Mucosa of descending colon (tissue), 3 donors: ENCODE measurements around the gene TLE3. TPM values are rescaled to one million over a fixed set of nuclear protein-coding genes. Genes with fewer than 3 reads are reported as not detected.

Experiments
- ATAC-seq: fragments of 200-7000 bp; cut with Tn5 transposase; one replicate; pipeline ENCODE4 v1.9.1; 2020; ENCODE audit warnings: mild to moderate bottlenecking, moderate library complexity
- DNase-seq, 3 donors: peaks; one replicate each; pipeline ENCODE4 v3.0.0-alpha.2; 2020
- H3K36me3 ChIP-seq: fragments of 200-600 bp; one replicate; pipeline ENCODE4 v1.8.0; 2021; ENCODE audit warnings: low read depth, mild to moderate bottlenecking
- H3K4me1 ChIP-seq: fragments of 200-600 bp; one replicate; pipeline ENCODE4 v1.8.0; 2021; ENCODE audit warnings: low read depth, mild to moderate bottlenecking
- H3K4me3 ChIP-seq: fragments of 200-600 bp; one replicate; pipeline ENCODE4 v1.8.0; 2021; ENCODE audit warnings: mild to moderate bottlenecking
- H3K9me3 ChIP-seq: fragments of 200-600 bp; one replicate; pipeline ENCODE4 v1.8.0; 2021; ENCODE audit warnings: mild to moderate bottlenecking
- intact Hi-C, 2 donors: fragments of 100-400 bp; cut with DNase I in 1 of 2; cut with micrococcal nuclease in 1 of 2; formaldehyde crosslinking; loops; one replicate each; pipeline versions ENCODE4 v1.11.0 to v1.11.1; 2022; cut with DNase I, micrococcal nuclease
- total RNA-seq, 3 donors: library from RNA; stranded (reverse); fragmentation: NEBNext Ultra II Directional in 2 of 3; extraction: Animal tissue kit (Norgen Biotek cat#: 25700) in 2 of 3; gene quantifications; one replicate each; pipeline versions ENCODE4 v1.2.1 to v1.2.4, GENCODE V29; 2021 to 2023
- TF ChIP-seq, protein P1 (sequence below): fragments of 200-600 bp; IDR thresholded peaks from one replicate; pipeline ENCODE4 v1.8.0; 2022; ENCODE audit warnings: antibody characterized with exemption, mild to moderate bottlenecking
- donor health status: DM: no; HTN: no; CAD: no; lungs with moderate emphysema.
- donor health status: DM: no; HTN: no; CAD: no.
- donor health status: DM: no; HTN: yes; CAD: no.

TLE3 gene
- total RNA-seq, 3 donors from 2014 or later, result 77.6 to 123 (median 103) TPM

DNA sequence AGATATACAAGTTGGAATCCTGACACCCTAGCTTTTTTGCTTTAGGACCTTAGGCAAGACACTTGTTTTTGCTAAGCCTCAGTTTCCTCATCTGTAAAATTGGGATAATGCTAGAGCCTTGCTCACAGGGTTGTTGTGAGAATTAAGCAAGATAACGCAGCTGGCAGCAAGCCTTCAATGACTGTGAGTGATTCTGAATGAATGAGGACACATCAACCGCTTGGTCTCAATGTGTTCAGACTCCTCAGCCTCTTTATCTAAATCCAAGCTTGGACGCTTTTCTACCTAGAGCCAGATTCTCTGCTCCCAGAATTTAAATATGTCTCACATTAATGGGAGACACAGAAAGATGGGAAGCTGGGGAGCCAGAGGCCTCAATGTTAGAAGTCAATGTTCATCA, 11.8 kb upstream of the TLE3 start:
- ATAC-seq (no peak), DNase-seq (no peak)
- Histone ChIP-seq H3K9me3 (no peaks in the 10 kb centered on the region), H3K4me3 (no peak overlapping the region), H3K4me1 (peaks cover 11% of the 10 kb centered on the region), H3K36me3 (no peaks in the 10 kb centered on the region)
- intact Hi-C loops, result no loop called here
- TF ChIP-seq, protein P1, sequence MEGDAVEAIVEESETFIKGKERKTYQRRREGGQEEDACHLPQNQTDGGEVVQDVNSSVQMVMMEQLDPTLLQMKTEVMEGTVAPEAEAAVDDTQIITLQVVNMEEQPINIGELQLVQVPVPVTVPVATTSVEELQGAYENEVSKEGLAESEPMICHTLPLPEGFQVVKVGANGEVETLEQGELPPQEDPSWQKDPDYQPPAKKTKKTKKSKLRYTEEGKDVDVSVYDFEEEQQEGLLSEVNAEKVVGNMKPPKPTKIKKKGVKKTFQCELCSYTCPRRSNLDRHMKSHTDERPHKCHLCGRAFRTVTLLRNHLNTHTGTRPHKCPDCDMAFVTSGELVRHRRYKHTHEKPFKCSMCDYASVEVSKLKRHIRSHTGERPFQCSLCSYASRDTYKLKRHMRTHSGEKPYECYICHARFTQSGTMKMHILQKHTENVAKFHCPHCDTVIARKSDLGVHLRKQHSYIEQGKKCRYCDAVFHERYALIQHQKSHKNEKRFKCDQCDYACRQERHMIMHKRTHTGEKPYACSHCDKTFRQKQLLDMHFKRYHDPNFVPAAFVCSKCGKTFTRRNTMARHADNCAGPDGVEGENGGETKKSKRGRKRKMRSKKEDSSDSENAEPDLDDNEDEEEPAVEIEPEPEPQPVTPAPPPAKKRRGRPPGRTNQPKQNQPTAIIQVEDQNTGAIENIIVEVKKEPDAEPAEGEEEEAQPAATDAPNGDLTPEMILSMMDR, result no peak

DNA sequence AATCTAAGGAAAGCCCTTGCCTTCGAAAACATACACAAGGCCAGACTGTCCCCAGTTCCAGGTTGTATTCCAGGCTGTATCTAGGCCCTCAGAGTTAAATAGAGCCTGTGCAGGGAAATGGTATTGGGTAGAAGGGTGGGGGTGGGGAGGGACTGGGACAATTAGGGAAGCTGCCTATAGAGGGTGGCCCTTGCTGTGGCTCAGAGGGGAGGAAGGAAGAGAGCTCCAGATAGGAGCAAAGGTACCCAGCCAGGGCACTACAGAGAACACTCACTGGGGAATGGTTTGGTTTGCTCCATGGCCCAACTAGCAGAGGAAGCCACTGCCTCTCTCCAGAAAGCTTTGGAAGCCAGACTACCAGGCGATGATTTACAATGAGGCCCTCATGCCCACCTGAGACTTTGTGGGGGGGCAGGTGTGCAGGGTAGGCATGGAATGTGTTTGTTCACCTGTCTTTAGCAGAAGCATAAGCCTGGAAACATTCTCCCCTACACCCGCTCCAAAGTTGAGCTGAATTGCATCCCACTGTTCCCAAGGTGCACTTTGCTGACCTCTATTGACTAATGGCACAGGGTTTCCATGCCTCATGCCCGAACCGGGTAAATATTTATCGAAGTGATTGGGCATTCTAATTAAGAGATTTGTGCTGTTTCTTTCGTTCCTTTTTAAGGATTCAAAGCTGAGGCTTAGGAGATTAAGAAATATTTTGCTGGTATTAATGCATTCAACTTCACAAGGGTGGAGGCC, 6.3 kb upstream of the TLE3 start:
- H3K4me3 ChIP-seq, result no peak overlapping the region
- H3K9me3 ChIP-seq, result no peaks in the 10 kb centered on the region
- peaks cover 23% of the 10 kb centered on the region for H3K4me1 ChIP-seq
- H3K36me3 ChIP-seq, result peaks cover 5% of the 10 kb centered on the region
- TF ChIP-seq, protein P1, result no peak
- intact Hi-C loops, result no loop called here
- DNase-seq (no peak), ATAC-seq (no peak)

DNA sequence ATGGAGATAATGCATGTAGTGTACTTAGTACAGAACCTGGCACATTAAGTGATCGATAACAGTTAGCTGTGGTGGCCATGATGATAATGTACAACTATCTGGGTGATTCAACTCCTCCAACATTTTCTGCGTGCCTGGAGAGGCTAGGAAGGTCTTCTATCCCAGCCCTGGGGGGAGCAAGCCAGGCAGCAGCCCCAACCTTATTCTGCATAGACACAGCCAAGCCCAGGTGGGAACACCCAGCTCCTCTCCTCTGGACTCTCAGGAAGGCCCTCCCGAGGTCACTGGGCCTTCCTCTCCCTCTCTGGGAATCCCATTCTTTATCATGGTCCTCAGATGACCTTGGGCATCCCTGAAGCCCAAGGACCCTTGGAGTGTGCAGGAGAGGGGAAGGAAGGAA, 5.1 kb upstream of the TLE3 start:
- DNase-seq (no peak), ATAC-seq (no peak)
- intact Hi-C loops, result no loop called here
- H3K36me3 ChIP-seq, result peaks cover 5% of the 10 kb centered on the region
- no peak overlapping the region for H3K4me3 ChIP-seq
- TF ChIP-seq, protein P1, result no peak
- H3K4me1 ChIP-seq, result peaks cover 26% of the 10 kb centered on the region
- no peaks in the 10 kb centered on the region for H3K9me3 ChIP-seq

DNA sequence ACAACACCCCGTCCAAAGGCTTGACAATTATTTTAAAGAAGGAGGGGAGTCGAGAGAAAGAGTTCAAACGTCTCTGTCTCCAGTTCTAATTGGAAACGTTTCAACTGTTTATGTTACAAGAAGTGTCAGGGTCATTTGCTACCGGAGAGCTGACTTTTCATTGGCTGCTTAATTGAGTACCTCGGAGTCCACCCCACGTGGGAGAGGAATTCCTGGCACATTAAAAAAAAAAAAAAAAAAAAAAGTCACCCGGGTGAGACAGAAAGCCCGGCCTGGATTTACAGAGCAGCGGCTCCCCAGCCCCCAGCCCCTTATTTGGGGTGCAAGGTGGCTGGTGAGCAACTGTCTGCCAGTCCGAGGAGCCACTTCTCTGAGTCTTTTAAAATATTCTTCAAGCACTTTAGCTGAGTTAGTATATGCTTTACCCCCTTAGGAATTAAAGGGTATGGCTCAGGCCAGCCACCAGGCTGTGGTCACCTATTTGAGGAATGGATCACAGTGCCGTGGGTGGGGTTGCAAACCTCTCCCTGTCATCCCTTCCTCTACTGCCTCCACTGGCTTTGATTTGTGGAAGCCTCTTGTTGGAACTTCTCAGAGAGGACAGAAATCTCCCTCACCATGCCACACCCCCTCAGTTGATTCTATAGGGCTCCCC, 3.9 kb upstream of the TLE3 start:
- intact Hi-C loops, result no loop called here
- DNase-seq, result peak in 2 of 3 donors; percentile 62 to 76
- Histone ChIP-seq H3K9me3 (no peaks in the 10 kb centered on the region), H3K36me3 (peaks cover 5% of the 10 kb centered on the region), H3K4me3 (no peak overlapping the region), H3K4me1 (peaks cover 26% of the 10 kb centered on the region)
- TF ChIP-seq, protein P1, result no peak
- ATAC-seq, result no peak

DNA sequence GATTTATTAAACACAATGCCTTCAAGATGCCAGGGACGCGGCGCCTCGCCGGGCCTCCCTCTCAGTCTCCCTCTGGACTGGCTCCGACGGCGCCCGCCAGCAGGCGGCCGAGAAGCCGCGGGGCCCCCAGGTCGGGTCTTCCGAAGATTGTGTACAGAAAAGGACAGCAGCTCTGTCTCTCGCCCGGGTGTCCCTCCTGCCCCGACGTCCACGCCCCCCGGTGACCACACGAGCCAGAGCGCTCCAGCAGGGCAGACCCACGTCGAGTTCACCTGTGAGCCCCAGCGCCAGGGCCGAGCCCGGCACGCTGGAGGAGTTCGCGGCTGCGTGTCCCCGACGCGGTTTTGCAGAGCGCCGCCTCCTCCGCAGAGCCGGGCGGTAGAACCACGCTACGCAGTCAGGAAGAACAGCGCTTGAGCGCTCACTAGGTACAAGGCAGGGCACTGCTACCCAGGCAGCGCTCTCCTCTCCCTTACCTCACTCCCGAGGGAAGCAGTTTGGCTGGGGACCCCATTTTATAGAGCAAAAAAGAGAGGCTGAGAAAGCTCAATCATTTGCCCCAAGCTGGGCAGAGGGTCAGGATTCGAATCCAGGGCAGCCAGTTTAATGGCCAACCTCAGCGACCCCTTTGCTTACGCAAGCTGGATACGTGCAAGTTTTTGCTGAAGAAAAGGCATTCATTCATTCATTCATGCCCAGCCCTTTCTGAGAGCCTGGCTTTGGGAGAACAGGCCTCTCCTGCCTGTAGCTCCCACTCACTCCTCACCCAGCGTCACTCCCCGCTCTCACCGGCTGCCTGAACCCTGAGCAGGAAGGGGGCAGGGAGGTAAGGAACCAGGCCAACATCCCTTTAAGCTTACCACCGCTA, 3.0 kb upstream of the TLE3 start:
- Histone ChIP-seq H3K4me1 (peaks cover 26% of the 10 kb centered on the region), H3K9me3 (no peaks in the 10 kb centered on the region), H3K36me3 (peaks cover 5% of the 10 kb centered on the region), H3K4me3 (no peak overlapping the region)
- DNase-seq, result peak; percentile 61 to 83 (median 80)
- ATAC-seq, result peak; percentile 18
- TF ChIP-seq, protein P1, result peak; percentile 10
- intact Hi-C loops, result no loop called here
